OCI-LY1 (cell line): ENCODE results near the gene DENND5A.
"Not testable (repeated sequence)": the region's sequence is repeated elsewhere in the genome, so short reads cannot be mapped to it uniquely, and the experiment has no call there.

Experiments used
- H2AFZ ChIP-seq: fragments of 200-600 bp; sonication (generic), shearing (Covaris generic); 2 replicates; pipeline ENCODE4 v1.6.0; 2014; ENCODE audit warnings: antibody characterized with exemption, mild to moderate bottlenecking, low read length
- H3F3A ChIP-seq: fragments of 200-600 bp; sonication (generic), shearing (Covaris generic); 2 replicates; pipeline ENCODE4 v1.6.0; 2014; ENCODE audit warnings: mild to moderate bottlenecking, antibody characterized with exemption, low read length, moderate library complexity; ENCODE audit not compliant: insufficient read depth
- H3K27ac ChIP-seq: fragments of 200-600 bp; sonication (generic); 2 replicates; pipeline ENCODE4 v1.5.1; 2014; ENCODE audit warnings: low read length, mixed run types, mild to moderate bottlenecking, low read depth; ENCODE audit not compliant: poor library complexity, severe bottlenecking
- H3K27me3 ChIP-seq: fragments of 200-600 bp; sonication (generic); 2 replicates; pipeline ENCODE4 v1.6.0; 2014; ENCODE audit warnings: antibody characterized with exemption, mild to moderate bottlenecking, low read length, moderate library complexity; ENCODE audit not compliant: insufficient read depth
- H3K36me3 ChIP-seq: fragments of 200-600 bp; sonication (generic); 2 replicates; pipeline ENCODE4 v1.6.1; 2014; ENCODE audit warnings: mild to moderate bottlenecking, antibody characterized with exemption, low read length, moderate library complexity, mixed read lengths; ENCODE audit not compliant: insufficient read depth
- H3K4me1 ChIP-seq: fragments of 200-600 bp; sonication (generic); 2 replicates; pipeline ENCODE4 v1.5.1; 2014; ENCODE audit warnings: mild to moderate bottlenecking, low read length, moderate library complexity; ENCODE audit not compliant: insufficient read depth, severe bottlenecking
- H3K4me2 ChIP-seq: fragments of 200-600 bp; sonication (generic), shearing (Covaris generic); 2 replicates; pipeline ENCODE4 v1.6.1; 2014; ENCODE audit warnings: low read length
- H3K4me3 ChIP-seq: fragments of 200-600 bp; sonication (generic); 2 replicates; pipeline ENCODE4 v1.5.1; 2014; ENCODE audit warnings: low read length, low read depth, mild to moderate bottlenecking, mixed read lengths; ENCODE audit not compliant: poor library complexity, severe bottlenecking
- H3K79me2 ChIP-seq: fragments of 200-600 bp; shearing (Covaris generic); 2 replicates; pipeline ENCODE4 v1.6.1; 2016; ENCODE audit warnings: mixed run types, low read length, mixed read lengths; ENCODE audit not compliant: insufficient read depth
- H3K9ac ChIP-seq: fragments of 200-600 bp; sonication (generic), shearing (Covaris generic); 2 replicates; pipeline ENCODE4 v1.6.1; 2014; ENCODE audit warnings: mild to moderate bottlenecking, low read length, mixed read lengths
- H3K9me2 ChIP-seq: fragments of 200-600 bp; sonication (generic), shearing (Covaris generic); 2 replicates; pipeline ENCODE4 v1.6.1; 2014; ENCODE audit warnings: low read depth, mild to moderate bottlenecking, low read length, mixed read lengths
- H3K9me3 ChIP-seq: fragments of 200-600 bp; shearing (Covaris generic); 2 replicates; pipeline ENCODE4 v1.6.1; 2014; ENCODE audit warnings: low read length, mixed read lengths
- H4K20me1 ChIP-seq: fragments of 200-600 bp; sonication (generic), shearing (Covaris generic); 2 replicates; pipeline ENCODE4 v1.6.0; 2016; ENCODE audit warnings: mild to moderate bottlenecking, low read length; ENCODE audit not compliant: insufficient read depth
- EZH2 ChIP-seq: fragments of 200-600 bp; sonication (generic), shearing (Covaris generic); IDR thresholded peaks from 2 replicates; pipeline ENCODE4 v1.8.0; 2017; ENCODE audit warnings: borderline replicate concordance, mixed run types, mild to moderate bottlenecking, antibody characterized with exemption, low read length, moderate library complexity, mixed read lengths
- TF ChIP-seq, protein P1 (sequence below): fragments of 200-600 bp; sonication (generic), shearing (Covaris generic); IDR thresholded peaks from 2 replicates; pipeline ENCODE4 v1.5.1; 2017; ENCODE audit warnings: mild to moderate bottlenecking, antibody characterized with exemption, low read length, moderate library complexity, mixed read lengths

The DENND5A gene

DNA sequence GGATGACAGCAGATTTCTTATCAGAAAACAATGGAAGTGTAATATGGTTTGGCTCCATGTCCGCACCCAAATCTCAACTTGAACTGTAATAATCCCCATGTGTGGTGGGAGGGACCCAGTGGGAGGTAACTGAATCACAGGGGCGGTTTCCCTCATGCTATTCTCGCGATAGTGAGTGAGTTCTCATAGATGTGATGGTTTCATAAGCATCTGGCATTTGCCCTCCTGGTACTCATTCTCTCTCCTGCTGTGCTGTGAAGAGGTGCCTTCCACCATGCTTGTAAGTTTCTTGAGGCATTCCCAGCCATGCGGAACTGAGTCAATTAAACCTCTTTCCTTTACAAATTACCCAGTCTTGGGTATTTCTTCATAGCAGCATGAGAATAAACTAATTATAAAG is 92.8 kb downstream of the DENND5A start:
- TF ChIP-seq, protein P1, sequence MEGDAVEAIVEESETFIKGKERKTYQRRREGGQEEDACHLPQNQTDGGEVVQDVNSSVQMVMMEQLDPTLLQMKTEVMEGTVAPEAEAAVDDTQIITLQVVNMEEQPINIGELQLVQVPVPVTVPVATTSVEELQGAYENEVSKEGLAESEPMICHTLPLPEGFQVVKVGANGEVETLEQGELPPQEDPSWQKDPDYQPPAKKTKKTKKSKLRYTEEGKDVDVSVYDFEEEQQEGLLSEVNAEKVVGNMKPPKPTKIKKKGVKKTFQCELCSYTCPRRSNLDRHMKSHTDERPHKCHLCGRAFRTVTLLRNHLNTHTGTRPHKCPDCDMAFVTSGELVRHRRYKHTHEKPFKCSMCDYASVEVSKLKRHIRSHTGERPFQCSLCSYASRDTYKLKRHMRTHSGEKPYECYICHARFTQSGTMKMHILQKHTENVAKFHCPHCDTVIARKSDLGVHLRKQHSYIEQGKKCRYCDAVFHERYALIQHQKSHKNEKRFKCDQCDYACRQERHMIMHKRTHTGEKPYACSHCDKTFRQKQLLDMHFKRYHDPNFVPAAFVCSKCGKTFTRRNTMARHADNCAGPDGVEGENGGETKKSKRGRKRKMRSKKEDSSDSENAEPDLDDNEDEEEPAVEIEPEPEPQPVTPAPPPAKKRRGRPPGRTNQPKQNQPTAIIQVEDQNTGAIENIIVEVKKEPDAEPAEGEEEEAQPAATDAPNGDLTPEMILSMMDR: no peak
- TF ChIP-seq EZH2: no peak
- Histone ChIP-seq H3K36me3 (no peaks in the 10 kb centered on the region), H3K9ac (no peak overlapping the region), H3K4me3 (no peak overlapping the region), H3F3A (no peaks in the 10 kb centered on the region), H3K9me2 (no peaks in the 10 kb centered on the region), H3K4me2 (no peak overlapping the region), H3K79me2 (no peaks in the 10 kb centered on the region), H3K27ac (no peak overlapping the region), H3K9me3 (no peaks in the 10 kb centered on the region), H3K4me1 (no peaks in the 10 kb centered on the region), H4K20me1 (no peaks in the 10 kb centered on the region), H3K27me3 (no peaks in the 10 kb centered on the region), H2AFZ (no peak overlapping the region)

DNA sequence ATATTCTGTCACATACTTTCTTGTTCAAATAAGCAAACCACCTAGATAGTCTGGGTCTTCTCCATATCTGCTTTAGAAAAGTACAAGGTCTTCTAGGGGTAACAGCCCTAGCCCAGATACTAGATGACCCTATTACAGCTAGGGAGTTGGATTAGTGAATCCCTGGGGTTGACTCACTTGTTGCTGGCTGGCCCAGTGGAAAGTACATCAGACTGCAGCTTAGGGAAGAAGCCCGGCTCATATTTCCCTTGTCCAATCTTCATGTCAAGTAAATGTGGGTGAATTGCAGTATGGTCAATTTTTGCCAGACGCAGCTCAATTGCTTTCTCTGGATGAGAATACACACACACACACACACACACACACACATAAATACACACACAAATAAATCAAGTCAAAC is 94.7 kb downstream of the DENND5A start:
- H3K27me3 ChIP-seq: no peaks in the 10 kb centered on the region
- no peak overlapping the region for H3K4me3 ChIP-seq
- no peaks in the 10 kb centered on the region for H3K9me2 ChIP-seq
- H3K36me3 ChIP-seq: no peaks in the 10 kb centered on the region
- H3K4me2 ChIP-seq: no peak overlapping the region
- no peaks in the 10 kb centered on the region for H3K79me2 ChIP-seq
- no peak overlapping the region for H3K27ac ChIP-seq
- no peaks in the 10 kb centered on the region for H3F3A ChIP-seq
- H2AFZ ChIP-seq: no peak overlapping the region
- TF ChIP-seq, protein P1: no peak
- TF ChIP-seq EZH2: no peak
- no peaks in the 10 kb centered on the region for H3K9me3 ChIP-seq
- H4K20me1 ChIP-seq: no peaks in the 10 kb centered on the region
- no peak overlapping the region for H3K9ac ChIP-seq
- no peaks in the 10 kb centered on the region for H3K4me1 ChIP-seq

GRCh38 chr11:9169595-9170295 is 95.4 kb downstream of the DENND5A start:
- no peak overlapping the region for H2AFZ ChIP-seq
- H3K4me2 ChIP-seq: no peak overlapping the region
- TF ChIP-seq, protein P1: no peak
- TF ChIP-seq EZH2: no peak
- H3K36me3 ChIP-seq: no peaks in the 10 kb centered on the region
- H3K4me3 ChIP-seq: no peak overlapping the region
- H3K9me3 ChIP-seq: no peaks in the 10 kb centered on the region
- H3F3A ChIP-seq: no peaks in the 10 kb centered on the region
- no peaks in the 10 kb centered on the region for H4K20me1 ChIP-seq
- H3K9me2 ChIP-seq: no peaks in the 10 kb centered on the region
- no peak overlapping the region for H3K9ac ChIP-seq
- no peaks in the 10 kb centered on the region for H3K4me1 ChIP-seq
- H3K27me3 ChIP-seq: no peaks in the 10 kb centered on the region
- H3K79me2 ChIP-seq: no peaks in the 10 kb centered on the region
- H3K27ac ChIP-seq: no peak overlapping the region

- H3K27ac ChIP-seq, H3K4me3 ChIP-seq, H3K36me3 ChIP-seq, H3K9ac ChIP-seq, H3F3A ChIP-seq, H3K79me2 ChIP-seq, H2AFZ ChIP-seq, H3K27me3 ChIP-seq, H3K9me3 ChIP-seq, H3K4me1 ChIP-seq, H3K4me2 ChIP-seq, H4K20me1 ChIP-seq, H3K9me2 ChIP-seq: not testable (repeated sequence)
Measured at GRCh38 chr11:9161991-9162390, 103.2 kb downstream of the DENND5A start.
